GM18526 (cell line): Measurements from ENCODE around the gene NF2.

Experiments used
- POLR2A ChIP-seq: IDR thresholded peaks from 3 replicates; pipeline ENCODE4 v1.6.1; 2011; ENCODE audit not compliant: insufficient read length; ENCODE audit errors: extremely low read depth

The NF2 gene

GRCh38 chr22:29603358-29604075 lies at the start of gene NF2:
NF2 (plus strand) TSS chr22:29603633; CDS start chr22:29603999, 366 bp downstream.
- TF ChIP-seq POLR2A = peak; percentile 61

- TF ChIP-seq POLR2A = no peak
These were observed 48.3 kb upstream of the NF2 start for GRCh38 chr22:29555065-29555644.

GRCh38 chr22:29559030-29559429 lies 44.4 kb upstream of the NF2 start:
- TF ChIP-seq POLR2A = no peak

GRCh38 chr22:29559853-29560252 lies 43.6 kb upstream of the NF2 start:
- TF ChIP-seq POLR2A = no peak

- no peak for TF ChIP-seq POLR2A
These were observed 39.6 kb upstream of the NF2 start for GRCh38 chr22:29563652-29564460.

- TF ChIP-seq POLR2A = no peak
These were observed 36.1 kb upstream of the NF2 start for GRCh38 chr22:29567338-29567737.

- no peak for TF ChIP-seq POLR2A
These were observed 34.3 kb upstream of the NF2 start for GRCh38 chr22:29569011-29569678.

- TF ChIP-seq POLR2A = no peak
These were observed 33.0 kb upstream of the NF2 start for GRCh38 chr22:29570456-29570855.

GRCh38 chr22:29570912-29571549 lies 32.4 kb upstream of the NF2 start:
- TF ChIP-seq POLR2A = no peak

GRCh38 chr22:29574762-29575450 lies 28.5 kb upstream of the NF2 start:
- TF ChIP-seq POLR2A = no peak

GRCh38 chr22:29578462-29579200 lies 24.8 kb upstream of the NF2 start:
- no peak for TF ChIP-seq POLR2A

GRCh38 chr22:29580200-29580810 lies 23.1 kb upstream of the NF2 start:
- TF ChIP-seq POLR2A = no peak

GRCh38 chr22:29581799-29582198 lies 21.6 kb upstream of the NF2 start:
- no peak for TF ChIP-seq POLR2A

- TF ChIP-seq POLR2A = no peak
These were observed 18.5 kb upstream of the NF2 start for GRCh38 chr22:29584975-29585374.
